Endodermal cell (in vitro differentiated cells): Measurements from ENCODE around the gene WSCD1. TPM values are rescaled to one million over a fixed set of nuclear protein-coding genes. Genes with fewer than 3 reads are reported as not detected.
A peak's percentile ranks its signal among the peaks of the same experiment; 100 is the strongest.

Experiments
- DNase-seq: peaks from one replicate; pipeline ENCODE4 v3.0.0-alpha.2; 2017
- H3K27ac ChIP-seq: 2 replicates; pipeline ENCODE4 v1.5.1; 2013; ENCODE audit warnings: mild to moderate bottlenecking, low read depth, low read length, moderate library complexity
- H3K27me3 ChIP-seq: 2 replicates; pipeline ENCODE4 v1.6.1; 2013; ENCODE audit warnings: mild to moderate bottlenecking, low read length, moderate library complexity; ENCODE audit not compliant: insufficient read depth, control insufficient read depth, poor library complexity, severe bottlenecking
- H3K36me3 ChIP-seq: 2 replicates; pipeline ENCODE4 v1.7.0; 2013; ENCODE audit warnings: mild to moderate bottlenecking, low read length, moderate library complexity; ENCODE audit not compliant: control insufficient read depth, insufficient read depth
- H3K4me1 ChIP-seq: one replicate; pipeline ENCODE4 v1.7.0; 2013; ENCODE audit warnings: low read length; ENCODE audit not compliant: control insufficient read depth, insufficient read depth
- H3K4me3 ChIP-seq: 2 replicates; pipeline ENCODE4 v1.5.1; 2013; ENCODE audit warnings: mild to moderate bottlenecking, low read length, moderate library complexity
- H3K9ac ChIP-seq: 2 replicates; pipeline ENCODE4 v1.6.1; 2013; ENCODE audit warnings: mild to moderate bottlenecking, low read length, moderate library complexity; ENCODE audit not compliant: poor library complexity, severe bottlenecking; ENCODE audit errors: extremely low read depth
- H3K9me3 ChIP-seq: 2 replicates; pipeline ENCODE4 v1.6.1; 2013; ENCODE audit warnings: mild to moderate bottlenecking, low read length, moderate library complexity; ENCODE audit not compliant: control insufficient read depth
- H3K27ac Mint-ChIP-seq: 2 replicates; pipeline ENCODE4 v1.8.0; 2020; ENCODE audit warnings: mixed read lengths
- H3K27me3 Mint-ChIP-seq: 2 replicates; pipeline ENCODE4 v1.8.0; 2021; ENCODE audit warnings: mild to moderate bottlenecking, mixed read lengths; ENCODE audit not compliant: insufficient read depth
- H3K36me3 Mint-ChIP-seq: 2 replicates; pipeline ENCODE4 v1.8.0; 2020; ENCODE audit warnings: low read depth, mixed read lengths
- H3K4me1 Mint-ChIP-seq: 2 replicates; pipeline ENCODE4 v1.8.0; 2020; ENCODE audit warnings: mixed read lengths
- H3K4me3 Mint-ChIP-seq: 2 replicates; pipeline ENCODE4 v1.8.0; 2020; ENCODE audit warnings: mild to moderate bottlenecking, moderate library complexity, mixed read lengths
- H3K9me3 Mint-ChIP-seq: 2 replicates; pipeline ENCODE4 v1.8.0; 2020; ENCODE audit warnings: mild to moderate bottlenecking, mixed read lengths
- WGBS, 2 experiments: methylation state at CpG; one replicate each; pipeline versions ENCODE4 v1.1.5 to v1.1.7; 2013; ENCODE audit warnings: missing lambda C conversion rate in 2 of 2, mixed read lengths in 1 of 2; ENCODE audit not compliant: insufficient coverage in 1 of 2, insufficient read length in 1 of 2; 5-methylcytosine and 5-hydroxymethylcytosine counted together
- total RNA-seq, 2 donors: library from RNA; stranded (reverse); fragmentation: NEBNext Ultra II Directional in 1 of 2; extraction: Animal tissue kit (Norgen Biotek cat#: 25700) in 1 of 2; gene quantifications; 2 replicates in 1 of 2; 3 replicates in 1 of 2; pipeline ENCODE4 v1.2.1, GENCODE V29; 2021
- TF ChIP-seq, protein P1 (sequence below): fragments of 200-600 bp; sonication (generic); conservative IDR thresholded peaks from 2 replicates; pipeline ENCODE4 v1.5.0; 2021; ENCODE audit warnings: antibody characterized with exemption, mild to moderate bottlenecking

The WSCD1 gene
- total RNA-seq, 2 donors from 2014 or later, result 6.5 to 7.7 TPM

DNA sequence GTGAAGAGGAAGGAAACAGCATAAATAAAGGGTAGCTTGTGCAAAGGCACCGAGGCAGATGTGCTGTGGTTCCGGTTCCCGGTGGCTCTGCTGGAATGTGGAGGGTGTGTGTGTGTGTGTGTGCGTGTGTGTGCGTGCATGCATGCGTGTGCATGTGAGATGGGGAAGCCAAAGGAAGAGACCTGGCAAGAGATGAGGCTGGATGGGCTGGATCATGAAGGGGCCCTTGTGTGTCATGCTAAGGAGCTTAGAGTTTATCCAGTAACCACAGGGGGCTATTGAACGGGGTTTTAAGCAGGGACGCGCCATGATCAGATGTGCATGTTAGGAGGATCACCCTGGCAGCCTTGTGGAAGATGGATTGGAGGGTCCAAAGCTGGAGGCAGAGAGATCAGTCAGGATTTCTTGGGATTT is 8.3 kb downstream of the WSCD1 start:
- no peak overlapping the region for H3K4me3 ChIP-seq
- H3K36me3 ChIP-seq, result no peaks in the 10 kb centered on the region
- no peaks in the 10 kb centered on the region for H3K9me3 ChIP-seq
- 89 to 90% methylated on average over 8 to 9 of the region's 9 CpGs for WGBS, 2 experiments
- DNase-seq, result no peak
- H3K36me3 Mint-ChIP-seq, result no peaks in the 10 kb centered on the region
- TF ChIP-seq, protein P1, sequence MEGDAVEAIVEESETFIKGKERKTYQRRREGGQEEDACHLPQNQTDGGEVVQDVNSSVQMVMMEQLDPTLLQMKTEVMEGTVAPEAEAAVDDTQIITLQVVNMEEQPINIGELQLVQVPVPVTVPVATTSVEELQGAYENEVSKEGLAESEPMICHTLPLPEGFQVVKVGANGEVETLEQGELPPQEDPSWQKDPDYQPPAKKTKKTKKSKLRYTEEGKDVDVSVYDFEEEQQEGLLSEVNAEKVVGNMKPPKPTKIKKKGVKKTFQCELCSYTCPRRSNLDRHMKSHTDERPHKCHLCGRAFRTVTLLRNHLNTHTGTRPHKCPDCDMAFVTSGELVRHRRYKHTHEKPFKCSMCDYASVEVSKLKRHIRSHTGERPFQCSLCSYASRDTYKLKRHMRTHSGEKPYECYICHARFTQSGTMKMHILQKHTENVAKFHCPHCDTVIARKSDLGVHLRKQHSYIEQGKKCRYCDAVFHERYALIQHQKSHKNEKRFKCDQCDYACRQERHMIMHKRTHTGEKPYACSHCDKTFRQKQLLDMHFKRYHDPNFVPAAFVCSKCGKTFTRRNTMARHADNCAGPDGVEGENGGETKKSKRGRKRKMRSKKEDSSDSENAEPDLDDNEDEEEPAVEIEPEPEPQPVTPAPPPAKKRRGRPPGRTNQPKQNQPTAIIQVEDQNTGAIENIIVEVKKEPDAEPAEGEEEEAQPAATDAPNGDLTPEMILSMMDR, result no peak
- H3K4me1 ChIP-seq, result no peaks in the 10 kb centered on the region
- peaks cover 5% of the 10 kb centered on the region for H3K27me3 ChIP-seq
- no peak overlapping the region for H3K9ac ChIP-seq
- H3K27ac Mint-ChIP-seq, result no peak overlapping the region
- no peak overlapping the region for H3K4me3 Mint-ChIP-seq
- peaks cover 8% of the 10 kb centered on the region for H3K4me1 Mint-ChIP-seq
- peak overlapping the region; percentile 84 for H3K27ac ChIP-seq
- H3K9me3 Mint-ChIP-seq, result no peaks in the 10 kb centered on the region
- H3K27me3 Mint-ChIP-seq, result peaks cover 36% of the 10 kb centered on the region

DNA sequence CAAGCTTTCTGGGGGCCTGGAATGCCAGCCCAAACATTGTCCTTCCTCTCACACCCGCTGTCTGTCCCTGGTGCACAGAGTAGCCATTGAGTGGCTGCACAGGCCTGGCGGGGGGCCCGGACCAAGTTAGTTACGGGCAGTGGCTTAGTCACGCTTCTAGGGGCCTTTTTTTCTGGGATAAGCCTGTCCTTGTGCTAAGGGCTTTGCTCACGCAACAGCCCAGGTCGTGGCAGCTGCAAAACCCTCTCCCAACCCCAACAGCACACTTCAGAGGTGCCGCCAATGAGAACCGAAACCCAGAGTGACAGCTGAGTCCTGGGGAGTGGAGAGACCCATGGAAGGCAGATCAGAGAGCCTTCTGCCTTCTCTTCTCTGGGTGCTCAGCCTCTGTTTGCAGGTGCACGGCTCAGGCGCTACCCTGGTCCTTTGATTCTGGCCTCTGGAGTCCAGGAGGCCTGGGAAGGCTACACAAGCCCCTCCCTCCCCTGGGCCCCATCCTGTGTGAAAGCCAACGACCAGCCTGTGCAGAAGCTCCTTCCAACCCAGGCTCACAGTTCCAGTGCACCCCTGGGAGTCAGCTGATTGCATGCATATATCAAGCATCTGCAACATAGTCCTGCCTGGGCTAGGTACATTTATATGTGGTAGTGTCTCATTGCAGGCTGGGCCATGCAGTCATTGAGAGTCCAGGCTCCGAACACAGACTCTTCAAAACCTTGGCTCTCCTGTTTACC is 9.1 kb downstream of the WSCD1 start:
- no peak for DNase-seq
- Mint-ChIP-seq H3K4me1 (peaks cover 8% of the 10 kb centered on the region), H3K9me3 (no peaks in the 10 kb centered on the region), H3K27me3 (peaks cover 29% of the 10 kb centered on the region), H3K36me3 (no peaks in the 10 kb centered on the region), H3K4me3 (no peak overlapping the region), H3K27ac (no peak overlapping the region)
- Histone ChIP-seq H3K9ac (no peak overlapping the region), H3K27ac (peak overlapping the region; percentile 84), H3K27me3 (no peaks in the 10 kb centered on the region), H3K36me3 (no peaks in the 10 kb centered on the region), H3K4me3 (no peak overlapping the region), H3K4me1 (no peaks in the 10 kb centered on the region), H3K9me3 (no peaks in the 10 kb centered on the region)
- WGBS, 2 experiments, result 70 to 82% methylated on average over 9 to 13 of the region's 13 CpGs
- TF ChIP-seq, protein P1, result no peak

DNA sequence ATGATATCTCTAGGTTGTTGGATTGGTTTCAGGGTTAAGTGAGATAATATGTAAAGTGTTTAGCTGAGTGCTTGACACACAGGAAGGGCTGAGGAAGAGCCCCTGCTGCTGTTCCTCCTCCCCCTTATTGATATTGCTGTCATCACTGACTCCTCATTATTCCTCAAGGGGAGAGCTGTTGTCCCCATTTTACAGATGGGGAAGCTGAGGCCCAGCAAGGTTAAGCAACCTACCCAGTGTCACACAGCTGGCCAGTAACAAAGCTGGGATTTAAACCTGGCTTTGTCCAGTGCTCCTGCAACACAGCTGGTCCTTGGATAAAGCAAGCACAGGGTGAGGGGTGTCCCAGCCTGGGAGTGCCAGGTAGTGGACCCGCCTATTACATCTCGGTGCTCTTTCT is 9.8 kb downstream of the WSCD1 start:
- WGBS, 2 experiments, result 94% methylated on average over 2 of the region's 2 CpGs; no CpG with 5 or more reads in 1 of the 2 experiments
- Mint-ChIP-seq H3K9me3 (no peaks in the 10 kb centered on the region), H3K36me3 (no peaks in the 10 kb centered on the region), H3K27ac (no peak overlapping the region), H3K27me3 (peaks cover 25% of the 10 kb centered on the region), H3K4me3 (no peak overlapping the region), H3K4me1 (peaks cover 8% of the 10 kb centered on the region)
- Histone ChIP-seq H3K27ac (no peak overlapping the region), H3K9ac (no peak overlapping the region), H3K9me3 (no peaks in the 10 kb centered on the region), H3K4me3 (no peak overlapping the region), H3K36me3 (no peaks in the 10 kb centered on the region), H3K27me3 (no peaks in the 10 kb centered on the region), H3K4me1 (no peaks in the 10 kb centered on the region)
- no peak for DNase-seq
- TF ChIP-seq, protein P1, result no peak
